MM.1S (cell line): Measurements from ENCODE around the gene FGR.

ENCODE experiments used
- CTCF ChIP-seq: fragments of 300-600 bp; sonication (generic); IDR thresholded peaks from 2 replicates; pipeline ENCODE4 v1.5.1; 2016; ENCODE audit warnings: antibody characterized with exemption, low read length, mixed read lengths
- EZH2phosphoT487 ChIP-seq: fragments of 300-600 bp; sonication (generic); IDR thresholded peaks from 2 replicates; pipeline ENCODE4 v1.6.1; 2018; ENCODE audit warnings: antibody characterized with exemption, low read length

DNA sequence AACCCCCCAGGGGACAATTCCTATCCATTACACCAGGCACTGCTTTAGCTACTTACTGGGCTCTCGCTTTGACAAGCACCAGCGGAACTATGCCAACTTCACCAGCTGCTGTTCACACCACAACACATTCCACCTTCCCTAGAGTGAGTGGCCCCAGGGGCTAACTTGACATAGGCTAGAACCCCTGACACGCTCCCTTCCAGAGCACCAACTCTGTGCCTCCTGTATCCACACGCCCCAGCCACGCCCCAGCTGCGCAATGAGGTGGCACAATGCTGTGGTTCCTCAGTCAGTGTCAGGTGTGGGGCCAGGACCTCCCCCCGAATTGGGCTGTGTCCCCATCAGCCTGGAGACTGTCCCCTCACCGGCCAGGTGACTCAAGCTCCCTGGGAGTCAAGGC is 11.7 kb upstream of the FGR start:
- TF ChIP-seq EZH2phosphoT487 (no peak), CTCF (no peak)
